Esophagus muscularis mucosa (tissue), 4 donors: ENCODE data around the gene IFI27L2. TPM values are rescaled to one million over a fixed set of nuclear protein-coding genes. Genes with fewer than 3 reads are reported as not detected.

Experiments
- DNase-seq: peaks from one replicate; pipeline ENCODE4 v3.0.0-alpha.2; 2017; ENCODE audit errors: extremely low spot score
- H3K27ac ChIP-seq, 4 donors: fragments of 200-600 bp; sonication (generic); replicated peaks in 1 of 4; 1 replicate in 3 of 4; 2 replicates in 1 of 4; pipeline ENCODE4 v1.5.1; 2016 to 2019; ENCODE audit warnings: mild to moderate bottlenecking in 1 of 4
- H3K27me3 ChIP-seq, 4 donors: fragments of 200-600 bp; sonication (generic); one replicate each; pipeline versions ENCODE4 v1.5.1 to v1.6.0; 2016 to 2019
- H3K36me3 ChIP-seq, 4 donors: fragments of 200-600 bp; sonication (generic); one replicate each; pipeline ENCODE4 v1.5.1; 2016 to 2019
- H3K4me1 ChIP-seq, 4 donors: fragments of 200-600 bp; sonication (generic); one replicate each; pipeline ENCODE4 v1.5.1; 2016 to 2019
- H3K4me3 ChIP-seq, 4 donors: fragments of 200-600 bp; sonication (generic); 1 replicate in 2 of 4; 2 replicates in 2 of 4; pipeline ENCODE4 v1.5.1; 2016 to 2019; ENCODE audit warnings: mild to moderate bottlenecking in 4 of 4, moderate library complexity in 1 of 4
- H3K9me3 ChIP-seq, 4 donors: fragments of 200-600 bp; sonication (generic); 1 replicate in 3 of 4; 2 replicates in 1 of 4; pipeline ENCODE4 v1.5.1; 2016 to 2019
- EP300 ChIP-seq: sonication (generic); formaldehyde crosslinking; IDR thresholded peaks from one replicate; pipeline ENCODE4 v1.6.1; 2017; ENCODE audit warnings: antibody characterized with exemption
- POLR2A ChIP-seq: fragments of 450-650 bp; IDR thresholded peaks from one replicate; pipeline ENCODE4 v1.6.1; 2017; ENCODE audit warnings: antibody characterized with exemption, moderate library complexity, mild to moderate bottlenecking, low read depth
- POLR2AphosphoS5 ChIP-seq, 2 donors: sonication (generic); formaldehyde crosslinking; IDR thresholded peaks; one replicate each; pipeline ENCODE4 v1.6.1; 2017; ENCODE audit warnings: antibody characterized with exemption in 2 of 2
- WGBS: methylation state at CpG from one replicate; pipeline ENCODE4 v1.1.5; 2018; 5-methylcytosine and 5-hydroxymethylcytosine counted together
- intact Hi-C: fragments of 100-400 bp; cut with DNase I; formaldehyde crosslinking; loops from one replicate; pipeline ENCODE4 v1.15.1; 2023
- total RNA-seq, 4 donors: library from RNA; depleted of rRNA; stranded (reverse); fragments of >200 nt; gene quantifications; one replicate each; pipeline versions ENCODE4 v1.1.0 to v1.2.1, GENCODE V29; 2016
- TF ChIP-seq, protein P1 (sequence below), 3 experiments: fragments of 200-600 bp in 2 of 3; fragments of 450-650 bp in 1 of 3; sonication (generic) in 2 of 3; IDR thresholded peaks; one replicate each; pipeline ENCODE4 v1.5.1; 2017 to 2019; ENCODE audit warnings: antibody characterized with exemption in 3 of 3, mild to moderate bottlenecking in 2 of 3, moderate library complexity in 1 of 3

IFI27L2 gene
- total RNA-seq, 4 donors from 2014 or later: 38.8 to 83.9 (median 64.7) TPM

GRCh38 chr14:94132285-94132887 lies 3.0 kb upstream of the IFI27L2 start:
- intact Hi-C loops: loop anchor here (10.0 kb wide), 1 partner anchor 198 kb away; no protein-coding TSS in a partner anchor
- 35% methylated on average over 4 of the region's 4 CpGs for WGBS
- peak; percentile 92 for DNase-seq

GRCh38 chr14:94129758-94130414 lies 482 bp upstream of the IFI27L2 start:
- peak overlapping the region; percentile 77 to 87 (median 84) for H3K27ac ChIP-seq
- TF ChIP-seq POLR2AphosphoS5 (IDR thresholded peaks at IDR 0.05): peak in 1 of 2 donors; percentile 27
- TF ChIP-seq, protein P1, sequence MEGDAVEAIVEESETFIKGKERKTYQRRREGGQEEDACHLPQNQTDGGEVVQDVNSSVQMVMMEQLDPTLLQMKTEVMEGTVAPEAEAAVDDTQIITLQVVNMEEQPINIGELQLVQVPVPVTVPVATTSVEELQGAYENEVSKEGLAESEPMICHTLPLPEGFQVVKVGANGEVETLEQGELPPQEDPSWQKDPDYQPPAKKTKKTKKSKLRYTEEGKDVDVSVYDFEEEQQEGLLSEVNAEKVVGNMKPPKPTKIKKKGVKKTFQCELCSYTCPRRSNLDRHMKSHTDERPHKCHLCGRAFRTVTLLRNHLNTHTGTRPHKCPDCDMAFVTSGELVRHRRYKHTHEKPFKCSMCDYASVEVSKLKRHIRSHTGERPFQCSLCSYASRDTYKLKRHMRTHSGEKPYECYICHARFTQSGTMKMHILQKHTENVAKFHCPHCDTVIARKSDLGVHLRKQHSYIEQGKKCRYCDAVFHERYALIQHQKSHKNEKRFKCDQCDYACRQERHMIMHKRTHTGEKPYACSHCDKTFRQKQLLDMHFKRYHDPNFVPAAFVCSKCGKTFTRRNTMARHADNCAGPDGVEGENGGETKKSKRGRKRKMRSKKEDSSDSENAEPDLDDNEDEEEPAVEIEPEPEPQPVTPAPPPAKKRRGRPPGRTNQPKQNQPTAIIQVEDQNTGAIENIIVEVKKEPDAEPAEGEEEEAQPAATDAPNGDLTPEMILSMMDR (IDR thresholded peaks at IDR 0.05): no peak

More at GRCh38 chr14:94132285-94132887, 3.0 kb upstream of the IFI27L2 start:
- peaks cover 0 to 5% (median 4%) of the 10 kb centered on the region in 4 donors for H3K36me3 ChIP-seq
- no peaks in the 10 kb centered on the region for H3K9me3 ChIP-seq
- H3K27me3 ChIP-seq: no peaks in the 10 kb centered on the region
- no peak overlapping the region for H3K4me3 ChIP-seq
- H3K4me1 ChIP-seq: peaks cover 5 to 27% (median 23%) of the 10 kb centered on the region in 4 donors
- no peak for TF ChIP-seq POLR2AphosphoS5 (IDR thresholded peaks at IDR 0.05)
- TF ChIP-seq, protein P1 (IDR thresholded peaks at IDR 0.05): peak; percentile 66 to 76 (median 73)
- H3K27ac ChIP-seq: no peak overlapping the region

GRCh38 chr14:94128216-94128839 lies 1.1 kb downstream of the IFI27L2 start:
- Histone ChIP-seq H3K4me1 (peaks cover 5 to 22% (median 21%) of the 10 kb centered on the region in 4 donors), H3K4me3 (peak overlapping the region in 2 of 4 donors; percentile 51 to 56), H3K9me3 (no peaks in the 10 kb centered on the region), H3K27ac (peak overlapping the region; percentile 77 to 87 (median 84)), H3K36me3 (peaks cover 0 to 10% (median 7%) of the 10 kb centered on the region in 4 donors), H3K27me3 (no peaks in the 10 kb centered on the region)
- TF ChIP-seq POLR2A (no peak), POLR2AphosphoS5 (IDR thresholded peaks at IDR 0.05) (no peak), EP300 (no peak)
- intact Hi-C loops: loop anchor here (5.0 kb wide), 1 partner anchor 46 kb away; the partner anchor contains the start of genes DDX24 and IFI27L1
- DNase-seq: peak; percentile 74
- 96% methylated on average over 5 of the region's 14 CpGs for WGBS

More at GRCh38 chr14:94129758-94130414, 482 bp upstream of the IFI27L2 start:
- intact Hi-C loops: loop anchor here (5.0 to 10.0 kb wide), 2 partner anchors 48 to 195 kb away; partner anchors contain the start of genes DDX24 and IFI27L1
- peak; percentile 92 for DNase-seq
- Histone ChIP-seq H3K9me3 (no peaks in the 10 kb centered on the region), H3K4me1 (peaks cover 5 to 22% (median 21%) of the 10 kb centered on the region in 4 donors), H3K27me3 (no peaks in the 10 kb centered on the region), H3K4me3 (peak overlapping the region; percentile 51 to 74 (median 57)), H3K36me3 (peaks cover 0 to 10% (median 7%) of the 10 kb centered on the region in 4 donors)
- WGBS: 0% methylated on average over 12 of the region's 12 CpGs

- peaks cover 0 to 10% (median 7%) of the 10 kb centered on the region in 4 donors for H3K36me3 ChIP-seq
- H3K9me3 ChIP-seq: no peaks in the 10 kb centered on the region
- H3K27me3 ChIP-seq: no peaks in the 10 kb centered on the region
- intact Hi-C loops: loop anchor here (5.0 kb wide), 1 partner anchor 45 kb away; the partner anchor contains the start of genes DDX24 and IFI27L1
- H3K4me1 ChIP-seq: peaks cover 5 to 22% (median 21%) of the 10 kb centered on the region in 4 donors
- 97% methylated on average over 3 of the region's 6 CpGs for WGBS
- TF ChIP-seq, protein P1 (IDR thresholded peaks at IDR 0.05): no peak
- no peak for TF ChIP-seq EP300
- no peak for TF ChIP-seq POLR2A
- no peak for TF ChIP-seq POLR2AphosphoS5 (IDR thresholded peaks at IDR 0.05)
- H3K4me3 ChIP-seq: no peak overlapping the region
- no peak overlapping the region for H3K27ac ChIP-seq
- DNase-seq: no peak
Observed at GRCh38 chr14:94127330-94127729, 2.1 kb downstream of the IFI27L2 start.

- DNase-seq: peak; percentile 68
- Histone ChIP-seq H3K27ac (no peak overlapping the region), H3K4me3 (no peak overlapping the region), H3K36me3 (peaks cover 0 to 10% (median 7%) of the 10 kb centered on the region in 4 donors), H3K9me3 (no peaks in the 10 kb centered on the region), H3K4me1 (peaks cover 5 to 22% (median 21%) of the 10 kb centered on the region in 4 donors), H3K27me3 (no peaks in the 10 kb centered on the region)
- TF ChIP-seq POLR2A (no peak), EP300 (no peak), POLR2AphosphoS5 (IDR thresholded peaks at IDR 0.05) (no peak)
- TF ChIP-seq, protein P1 (IDR thresholded peaks at IDR 0.05): no peak
- 95% methylated on average over 5 of the region's 5 CpGs for WGBS
- intact Hi-C loops: loop anchor here (5.0 kb wide), 1 partner anchor 44 kb away; the partner anchor contains the start of genes DDX24 and IFI27L1
Observed at GRCh38 chr14:94126800-94127199, 2.6 kb downstream of the IFI27L2 start.
